GM18499 (cell line): ENCODE measurements around the gene PSMC3IP.

Experiments
- ATAC-seq: cut with Tn5 transposase; IDR thresholded peaks from one replicate; pipeline ENCODE4 v1.9.1; 2021; ENCODE audit warnings: moderate number of reproducible peaks; ENCODE audit not compliant: insufficient read depth, unreplicated experiment

Gene PSMC3IP

DNA sequence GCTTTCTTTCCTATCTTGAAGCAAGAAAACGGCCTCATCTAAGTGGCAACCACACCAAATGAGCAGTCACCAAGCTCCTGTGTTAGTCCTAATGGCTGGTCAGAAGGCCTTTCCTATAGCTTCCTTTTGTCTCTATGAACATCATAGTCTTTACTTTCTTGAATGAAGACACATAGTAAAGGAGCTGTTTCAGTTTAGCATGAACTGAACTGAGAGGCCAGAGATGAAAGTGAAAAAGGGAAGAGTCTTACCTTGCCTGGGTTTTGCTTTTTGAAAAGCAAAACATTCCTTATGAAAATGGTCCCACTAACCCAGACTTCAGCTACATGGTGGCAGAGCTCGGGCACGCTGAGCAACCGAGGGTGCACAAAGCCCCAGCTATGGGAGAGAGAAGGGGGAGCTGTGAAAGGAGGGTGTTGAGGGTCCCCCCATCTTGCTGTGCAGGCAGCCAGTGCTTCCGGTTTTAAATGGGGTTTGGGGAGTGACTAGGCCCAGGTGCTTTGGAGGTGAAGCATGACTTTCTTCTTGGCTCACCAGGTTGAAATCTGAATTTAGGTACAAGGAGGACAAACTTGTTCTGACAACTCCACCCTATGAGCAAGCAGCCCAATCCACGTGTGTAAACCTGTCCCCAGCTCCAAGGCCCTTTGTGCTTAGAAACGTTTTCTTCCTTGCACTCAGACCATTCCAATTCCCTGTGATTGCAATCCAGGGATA is 9.1 kb upstream of the PSMC3IP start:
- ATAC-seq = no peak

DNA sequence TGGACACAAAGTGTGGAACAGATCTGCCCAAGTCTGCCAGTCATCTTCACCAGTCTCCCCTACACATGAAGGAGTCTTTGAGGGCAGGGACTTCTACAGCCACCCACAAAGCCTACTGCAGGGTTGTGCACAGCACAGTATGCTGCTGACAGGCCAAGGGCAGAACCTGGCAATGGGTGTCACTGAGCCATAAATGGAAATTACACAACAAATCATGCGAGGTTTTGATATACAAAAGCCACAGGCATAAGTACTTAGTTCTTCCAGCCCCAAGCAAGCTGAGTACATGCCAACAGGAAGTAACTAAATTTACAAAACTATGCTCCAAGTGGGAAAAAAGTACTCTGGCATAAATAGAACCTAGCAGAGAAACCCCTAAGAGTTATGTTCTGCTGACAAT is 7.8 kb upstream of the PSMC3IP start:
- no peak for ATAC-seq

DNA sequence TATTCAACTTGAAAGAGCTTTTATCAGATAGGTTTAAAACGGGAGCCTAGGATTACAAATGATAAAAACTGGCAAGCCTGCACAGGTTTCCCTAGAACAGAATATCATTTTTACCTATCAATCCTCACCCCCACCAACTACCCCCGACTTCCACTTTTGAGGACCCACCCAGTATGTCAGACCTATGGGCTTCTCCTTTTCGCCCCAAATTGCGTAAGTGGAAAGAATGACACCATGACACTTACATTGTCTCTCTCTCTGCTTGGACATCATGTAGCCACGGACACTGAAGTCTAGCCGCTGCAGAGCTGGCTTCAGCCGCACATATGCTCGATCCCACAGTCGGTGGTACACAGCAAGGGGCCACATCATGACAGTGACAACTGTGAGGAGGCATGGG is 7.4 kb upstream of the PSMC3IP start:
- ATAC-seq = no peak

DNA sequence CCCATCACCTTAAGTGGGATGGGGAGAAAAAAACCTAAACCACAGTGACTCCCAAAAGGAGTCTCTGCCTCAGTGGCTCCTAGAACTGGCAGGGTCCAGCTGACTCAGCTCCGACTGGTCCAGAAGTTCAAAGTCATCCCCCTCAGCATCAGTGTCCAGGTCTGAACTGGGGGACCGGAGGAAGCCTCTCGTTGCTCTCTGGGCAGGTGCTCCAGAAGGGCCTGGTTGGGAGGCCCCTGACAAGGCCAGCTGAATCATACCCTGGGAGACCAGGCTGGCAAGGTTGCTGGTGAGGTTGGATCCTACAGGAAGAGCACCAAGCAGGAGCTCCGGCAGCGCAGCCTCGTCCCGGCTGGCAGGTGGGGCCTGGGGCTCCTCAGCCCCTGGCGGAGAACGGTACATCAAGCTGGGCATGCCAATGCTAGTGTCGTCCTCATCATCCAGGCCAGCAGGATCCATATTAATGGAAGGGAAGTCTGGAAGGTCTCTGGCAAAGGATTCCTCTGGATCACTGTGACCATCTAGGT is 4.3 kb upstream of the PSMC3IP start:
- ATAC-seq = no peak

DNA sequence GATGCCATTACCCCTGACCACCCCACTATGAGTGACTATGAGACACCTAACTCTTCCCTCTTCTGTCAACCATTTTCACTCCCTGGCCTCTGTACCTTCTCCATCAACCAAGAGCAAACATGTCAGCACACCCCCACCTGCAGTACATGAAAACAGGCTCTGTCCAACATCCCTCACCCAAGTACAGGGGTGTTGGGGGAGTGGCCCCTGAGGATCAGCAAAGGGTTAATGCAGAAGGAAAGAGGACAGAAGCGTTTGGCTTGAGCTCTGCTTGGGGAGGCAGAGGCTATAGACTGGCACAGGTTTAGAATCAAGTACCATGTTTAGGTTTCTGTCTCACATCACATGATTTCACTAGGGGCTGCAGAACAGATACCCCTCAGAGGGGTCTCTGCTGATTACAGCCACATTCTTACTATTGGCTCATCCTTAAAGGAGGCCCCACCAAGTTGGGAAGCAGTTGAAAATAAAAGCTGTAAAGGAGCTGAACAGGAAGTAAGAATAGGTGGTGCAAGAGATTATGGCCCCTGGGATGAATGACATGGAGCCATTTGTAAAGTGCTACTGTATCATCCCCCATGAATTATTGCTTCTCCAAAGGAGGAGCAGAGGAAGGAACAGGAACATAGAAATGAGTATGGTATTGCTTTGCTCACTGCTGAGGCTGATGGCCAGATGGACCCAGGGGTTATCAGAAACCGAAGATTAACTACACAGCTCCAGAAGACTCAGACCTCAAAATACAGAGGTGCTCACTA is 2.4 kb upstream of the PSMC3IP start:
- no peak for ATAC-seq

DNA sequence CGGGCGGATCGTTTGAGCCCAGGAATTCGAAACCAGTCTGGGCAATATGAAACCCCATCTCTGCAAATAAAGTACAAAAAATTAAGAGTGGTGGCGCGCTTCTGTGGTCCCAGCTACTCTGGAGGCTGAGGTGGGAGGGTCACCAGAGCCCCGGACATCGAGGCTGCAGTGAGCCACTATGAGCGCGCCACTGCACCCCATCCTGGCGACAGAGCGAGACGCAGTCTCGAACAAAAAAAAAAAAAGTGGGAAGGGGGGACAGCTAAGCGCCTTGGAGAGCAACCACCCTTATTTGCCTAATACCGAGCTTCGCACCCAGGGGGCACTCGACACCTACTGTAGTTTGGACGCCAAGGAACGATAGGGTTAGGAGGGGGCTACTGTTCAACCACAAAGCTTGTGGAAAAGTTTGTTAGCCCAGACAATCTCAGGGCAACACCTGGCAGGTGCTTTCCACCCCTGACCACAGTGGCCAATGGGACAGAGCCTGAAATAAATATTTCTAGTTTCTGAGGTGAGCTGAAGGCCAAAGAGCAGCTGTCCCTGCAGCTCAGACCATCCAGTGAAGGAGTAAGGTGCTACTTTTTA is 847 bp upstream of the PSMC3IP start:
- no peak for ATAC-seq

DNA sequence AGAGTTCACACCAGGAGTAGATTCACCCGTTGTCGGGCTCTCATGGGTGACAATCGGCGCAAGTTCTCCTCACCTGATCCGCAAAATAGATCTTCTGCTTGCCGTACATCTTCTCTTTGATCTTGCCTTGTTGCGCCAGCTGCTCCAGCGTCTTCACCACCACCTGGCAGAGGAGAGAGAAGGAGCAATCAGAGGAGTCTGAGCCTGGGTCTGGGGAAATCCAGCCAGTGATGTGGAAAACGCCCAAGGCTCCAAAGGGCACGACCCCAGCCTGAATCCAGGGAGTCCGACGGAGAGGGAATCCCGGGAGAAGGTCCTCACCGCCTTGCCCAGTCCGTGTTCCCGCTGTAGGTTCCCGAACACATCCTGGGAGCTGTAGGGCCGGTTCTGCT is 393 bp downstream of the PSMC3IP start:
- no peak for ATAC-seq

DNA sequence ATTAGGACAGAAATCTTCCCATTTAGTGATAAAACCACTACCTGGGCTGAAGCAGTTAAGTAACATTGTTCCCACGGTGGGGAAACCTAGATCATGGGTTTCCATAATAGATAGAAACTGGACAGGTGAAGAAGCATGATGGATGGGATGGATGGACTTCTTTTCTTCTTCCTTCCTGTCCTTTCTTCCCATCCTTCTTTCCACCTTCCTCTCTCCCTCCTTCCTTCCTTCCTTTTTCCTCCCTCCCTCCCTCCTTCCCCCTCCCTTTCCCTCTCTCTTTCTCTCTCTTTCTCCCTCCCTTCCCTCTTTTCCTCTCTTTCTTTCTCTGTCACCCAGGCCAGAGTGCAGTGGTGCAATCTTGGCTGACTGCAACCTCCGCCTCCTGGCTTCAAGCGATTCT is 3.1 kb downstream of the PSMC3IP start:
- ATAC-seq = no peak

DNA sequence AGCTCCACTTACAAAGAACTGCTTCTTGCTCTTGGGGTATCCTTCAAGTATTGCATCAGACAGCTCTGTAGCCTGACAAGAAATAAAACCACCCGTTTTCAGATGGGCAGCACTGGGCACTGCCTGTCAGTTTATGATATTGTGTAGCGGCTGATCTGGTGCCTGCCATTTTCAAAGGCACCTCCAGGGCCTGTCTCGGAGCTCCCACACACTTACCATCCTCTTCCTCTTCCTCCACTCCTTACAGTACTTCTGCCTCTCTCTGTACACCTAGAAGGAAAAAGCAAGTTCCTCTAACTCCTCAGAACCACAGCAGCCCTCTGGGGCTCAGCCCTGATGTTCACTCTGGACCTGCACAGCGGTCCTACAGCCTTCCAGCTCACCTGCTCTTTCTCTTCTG is 4.4 kb downstream of the PSMC3IP start:
- ATAC-seq = no peak

DNA sequence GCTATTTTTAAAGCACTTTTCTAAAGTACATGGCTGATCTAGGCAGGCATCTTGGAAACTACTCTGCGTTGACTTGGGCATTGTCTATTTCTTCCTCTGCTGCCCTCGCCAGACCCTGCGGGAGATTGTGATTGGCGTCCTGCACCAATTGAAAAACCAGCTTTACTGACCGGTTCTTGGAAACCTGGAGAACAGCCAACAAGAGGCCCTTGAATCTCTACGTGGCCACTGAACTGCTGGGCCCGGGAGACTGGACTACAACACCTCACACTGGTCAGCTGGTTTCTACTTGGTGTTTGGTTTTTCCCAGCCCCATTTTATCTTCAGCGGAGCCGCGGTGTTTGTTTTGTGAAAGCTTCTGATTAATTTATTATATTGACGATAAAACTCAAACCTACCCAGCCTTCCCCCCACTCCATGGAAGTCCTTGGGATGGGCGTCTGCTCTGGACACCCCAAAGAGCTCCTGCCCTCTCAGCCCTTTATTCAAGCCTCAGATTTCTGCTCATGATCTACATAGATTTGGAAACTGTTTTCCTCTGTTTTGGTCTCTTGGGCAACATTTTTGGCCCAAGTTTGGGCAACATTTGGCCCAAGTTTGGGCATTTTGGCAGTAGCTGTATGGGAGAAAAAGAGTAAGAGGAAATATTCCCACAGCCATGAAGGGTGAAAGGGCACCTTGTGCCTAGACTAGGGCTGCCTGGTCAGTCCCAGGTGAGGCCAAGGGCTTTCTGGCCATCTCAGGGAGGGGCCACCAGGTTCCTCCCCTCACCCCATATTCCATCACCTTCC is 5.9 kb downstream of the PSMC3IP start:
- ATAC-seq = no peak

DNA sequence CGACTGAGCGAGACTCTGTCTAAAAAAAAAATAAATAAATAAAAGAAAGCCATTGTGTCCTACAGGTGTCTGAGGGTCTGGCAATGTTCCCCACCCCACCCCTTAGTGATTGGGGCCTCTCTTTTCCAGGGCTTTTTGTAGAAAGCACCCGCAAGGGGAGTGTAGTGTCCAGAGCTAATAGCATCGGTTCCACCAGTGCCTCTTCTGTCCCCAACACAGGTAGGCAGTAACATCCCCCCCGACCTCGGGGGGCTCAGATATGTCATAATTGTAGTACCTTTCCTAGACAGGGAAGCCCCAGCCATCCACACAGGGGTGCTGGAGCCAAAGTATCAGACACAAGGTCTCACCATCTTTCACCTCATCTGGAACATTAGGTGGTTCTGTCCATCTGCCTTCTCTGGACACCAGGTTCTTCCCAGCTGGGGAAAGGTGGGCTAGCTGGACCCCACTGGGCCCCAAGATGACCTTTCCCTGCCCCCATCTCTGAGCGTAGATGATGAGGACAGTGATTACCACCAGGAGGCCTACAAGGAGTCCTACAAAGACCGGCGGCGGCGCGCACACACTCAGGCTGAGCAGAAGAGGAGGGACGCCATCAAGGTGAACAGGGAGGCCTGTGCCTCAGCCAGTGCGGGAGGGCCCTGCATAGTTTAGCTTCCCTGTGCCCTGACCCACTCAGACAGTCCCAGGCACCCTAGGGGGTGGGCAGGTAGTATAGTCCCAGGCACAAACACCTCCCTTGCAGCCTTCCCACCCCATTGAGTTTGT is 9.0 kb downstream of the PSMC3IP start:
- ATAC-seq = no peak

DNA sequence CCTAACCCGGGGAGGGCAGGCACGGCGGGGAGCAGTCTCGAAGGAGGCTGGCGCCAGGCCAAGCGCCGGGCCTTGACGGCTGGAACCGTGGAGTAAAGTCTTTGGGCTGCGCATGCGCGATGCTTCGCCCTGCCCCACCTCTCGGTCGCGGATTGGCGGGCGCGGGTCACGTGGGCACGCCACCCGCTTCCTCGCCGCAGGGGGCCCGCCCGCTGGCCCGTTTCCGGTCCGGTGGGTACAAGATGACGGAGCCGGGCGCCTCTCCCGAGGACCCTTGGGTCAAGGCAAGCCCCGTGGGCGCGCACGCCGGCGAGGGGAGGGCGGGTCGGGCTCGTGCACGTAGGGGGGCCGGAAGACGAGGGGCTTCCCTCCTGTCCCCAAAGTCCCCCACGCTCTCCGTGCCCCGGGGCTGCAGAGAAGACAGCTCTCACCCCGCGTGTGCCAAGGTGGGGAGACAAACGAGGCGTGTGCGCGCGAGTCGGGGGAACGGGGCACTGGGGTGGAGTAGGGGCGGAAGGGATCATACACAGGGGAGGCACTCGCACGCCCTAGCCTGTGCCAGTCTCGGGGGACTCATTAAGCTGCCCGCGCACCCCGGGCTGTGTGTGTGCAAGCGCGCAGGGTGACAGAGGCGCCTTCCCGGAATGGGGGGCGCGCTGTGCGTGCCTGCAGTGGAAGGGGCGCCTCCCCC is 10.5 kb downstream of the PSMC3IP start, which contains the start of gene MLX:
Gene MLX (plus strand): TSS at position 218 of the 691 bp plus-strand sequence. CDS start 25 bp downstream, at position 243.
- no peak for ATAC-seq

DNA sequence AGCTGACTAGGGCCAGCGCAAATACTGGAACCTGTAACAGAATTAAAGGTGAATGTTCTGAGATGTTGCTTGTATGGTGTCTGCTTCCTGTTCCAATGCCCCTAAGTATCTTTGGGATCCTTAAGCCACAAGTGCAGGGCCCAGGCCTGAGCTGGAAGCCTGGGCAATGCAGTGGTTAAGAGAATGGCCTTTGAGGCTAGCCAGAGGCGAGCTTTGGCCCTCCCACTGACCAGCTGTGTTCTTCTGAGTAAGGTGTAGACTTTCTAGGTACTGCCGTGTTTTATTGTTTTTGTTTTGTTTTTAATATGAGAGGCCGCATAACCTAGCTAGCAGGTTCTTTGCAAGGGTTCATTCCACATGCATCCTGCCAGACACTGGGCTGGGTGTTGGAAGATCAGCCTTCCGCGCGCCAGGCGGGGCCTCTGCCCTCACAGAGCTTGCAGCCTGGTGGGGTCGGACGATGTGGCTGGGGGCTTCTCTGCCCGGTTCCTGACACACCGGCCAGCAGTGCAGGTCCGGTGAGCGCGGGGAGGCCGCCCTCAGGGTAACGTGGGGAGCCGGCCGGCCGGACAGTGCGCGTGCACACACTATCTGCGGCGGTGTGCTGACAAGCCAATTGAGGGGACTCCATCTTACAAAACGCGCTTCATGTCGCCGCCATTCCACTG is 11.2 kb downstream of the PSMC3IP start:
- ATAC-seq = no peak

DNA sequence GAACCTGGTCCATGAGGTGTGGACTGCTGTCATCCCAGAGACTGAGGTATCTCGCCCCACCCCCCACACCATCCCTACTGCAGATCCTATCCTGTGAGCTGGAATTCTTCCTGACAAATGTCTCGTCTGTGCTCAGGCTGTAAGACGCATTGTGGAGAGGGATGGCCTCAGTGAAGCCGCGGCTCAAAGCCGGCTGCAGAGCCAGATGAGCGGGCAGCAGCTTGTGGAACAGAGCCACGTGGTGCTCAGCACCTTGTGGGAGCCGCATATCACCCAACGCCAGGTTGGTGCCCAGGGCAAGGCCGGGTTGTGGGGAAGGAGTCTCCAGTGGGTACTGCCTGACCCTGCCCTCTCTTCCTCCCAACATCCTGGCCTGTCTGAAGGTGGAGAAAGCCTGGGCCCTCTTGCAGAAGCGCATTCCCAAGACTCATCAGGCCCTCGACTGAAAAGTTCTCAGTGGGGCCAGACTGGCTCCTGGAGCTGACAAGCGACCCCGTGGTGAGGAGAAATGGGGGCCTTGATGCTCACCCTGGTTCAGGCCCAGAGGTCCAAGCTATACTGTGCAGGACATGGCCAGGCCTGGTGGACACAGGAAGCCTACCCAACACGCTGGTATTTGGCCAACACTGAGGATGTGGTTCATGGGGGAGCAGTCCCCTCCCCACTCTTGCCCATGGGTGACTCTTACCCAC is 11.9 kb downstream of the PSMC3IP start:
- no peak for ATAC-seq

DNA sequence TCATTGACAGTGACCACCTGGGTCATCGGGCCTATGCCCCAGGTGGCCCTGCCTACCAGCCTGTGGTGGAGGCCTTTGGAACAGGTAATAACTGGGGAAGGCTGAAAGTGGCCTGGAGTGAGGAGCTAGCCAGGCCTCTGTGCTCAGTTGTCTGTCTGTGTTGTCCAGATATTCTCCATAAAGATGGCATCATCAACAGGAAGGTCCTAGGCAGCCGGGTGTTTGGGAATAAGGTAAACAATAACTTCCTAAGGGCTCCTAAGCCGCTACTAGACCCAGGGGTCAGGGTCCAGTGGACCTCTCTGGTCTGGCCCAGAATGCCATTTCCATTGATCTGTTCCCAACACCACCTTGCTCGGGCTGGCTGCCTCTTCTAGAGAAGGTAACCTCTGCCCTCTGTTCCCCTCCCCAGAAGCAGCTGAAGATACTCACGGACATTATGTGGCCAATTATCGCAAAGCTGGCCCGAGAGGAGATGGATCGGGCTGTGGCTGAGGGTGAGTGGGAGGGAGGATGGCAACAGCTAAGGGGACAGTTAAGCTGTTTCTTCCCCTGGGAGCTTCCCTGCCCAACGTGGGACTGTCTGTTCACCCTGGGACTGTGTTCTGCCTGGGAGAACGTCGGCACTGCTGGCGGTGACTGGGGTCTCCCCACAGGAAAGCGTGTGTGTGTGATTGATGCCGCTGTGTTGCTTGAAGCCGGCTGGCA is 12.6 kb downstream of the PSMC3IP start:
- ATAC-seq = no peak

DNA sequence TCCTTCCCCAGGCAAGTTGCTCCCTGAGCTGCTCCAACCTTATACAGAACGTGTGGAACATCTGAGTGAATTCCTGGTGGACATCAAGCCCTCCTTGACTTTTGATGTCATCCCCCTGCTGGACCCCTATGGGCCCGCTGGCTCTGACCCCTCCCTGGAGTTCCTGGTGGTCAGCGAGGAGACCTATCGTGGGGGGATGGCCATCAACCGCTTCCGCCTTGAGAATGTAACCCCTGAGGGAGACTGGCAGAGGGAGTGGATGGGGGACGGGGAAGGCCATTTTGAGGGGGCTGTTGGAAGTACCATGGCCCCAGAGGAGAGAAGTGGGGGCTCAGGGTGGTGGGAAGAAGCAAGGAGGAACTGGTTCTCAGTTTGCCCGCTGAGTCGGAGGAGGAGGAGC is 13.6 kb downstream of the PSMC3IP start:
- ATAC-seq = no peak

DNA sequence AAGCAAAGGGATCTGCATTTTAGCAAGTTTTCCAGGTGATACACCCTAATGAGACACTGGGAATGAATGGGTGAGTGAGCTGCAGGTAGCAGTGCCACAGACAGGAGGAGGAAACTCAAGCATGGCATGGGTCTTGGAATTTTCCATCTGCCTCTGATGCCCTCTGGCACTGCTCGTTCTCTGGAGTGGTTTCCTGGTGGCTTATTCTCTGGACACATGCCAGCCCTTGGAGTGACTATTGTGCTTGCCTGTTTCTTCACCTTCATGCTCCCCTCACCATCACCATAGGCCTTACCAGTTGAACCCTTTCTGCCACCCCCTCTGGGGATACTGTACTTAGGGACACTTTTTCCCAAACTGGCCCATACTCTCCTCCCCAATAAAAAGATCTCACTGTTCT is 14.0 kb downstream of the PSMC3IP start:
- ATAC-seq = no peak

DNA sequence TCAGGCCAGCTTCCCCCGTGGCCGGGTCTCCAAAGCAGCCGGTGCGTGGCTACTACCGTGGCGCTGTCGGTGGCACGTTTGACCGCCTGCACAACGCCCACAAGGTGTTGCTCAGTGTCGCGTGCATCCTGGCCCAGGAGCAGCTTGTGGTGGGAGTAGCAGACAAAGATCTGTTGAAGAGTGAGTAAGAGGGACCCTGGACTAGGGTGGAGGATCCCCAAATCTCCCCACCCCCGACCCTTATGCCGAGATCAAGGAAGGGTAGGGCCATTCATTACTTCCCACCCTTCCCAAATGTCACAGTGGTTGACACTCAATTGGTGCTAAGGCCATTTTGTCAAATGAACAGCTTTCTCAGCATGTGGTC is 14.4 kb downstream of the PSMC3IP start:
- ATAC-seq = no peak
